ENCODE results near the gene PHF21B. TPM values are rescaled to one million over a fixed set of nuclear protein-coding genes. Genes with fewer than 3 reads are reported as not detected.

The PHF21B gene
- total and polyA plus RNA-seq, 5 donors from 2014 or later, result not detected

DNA sequence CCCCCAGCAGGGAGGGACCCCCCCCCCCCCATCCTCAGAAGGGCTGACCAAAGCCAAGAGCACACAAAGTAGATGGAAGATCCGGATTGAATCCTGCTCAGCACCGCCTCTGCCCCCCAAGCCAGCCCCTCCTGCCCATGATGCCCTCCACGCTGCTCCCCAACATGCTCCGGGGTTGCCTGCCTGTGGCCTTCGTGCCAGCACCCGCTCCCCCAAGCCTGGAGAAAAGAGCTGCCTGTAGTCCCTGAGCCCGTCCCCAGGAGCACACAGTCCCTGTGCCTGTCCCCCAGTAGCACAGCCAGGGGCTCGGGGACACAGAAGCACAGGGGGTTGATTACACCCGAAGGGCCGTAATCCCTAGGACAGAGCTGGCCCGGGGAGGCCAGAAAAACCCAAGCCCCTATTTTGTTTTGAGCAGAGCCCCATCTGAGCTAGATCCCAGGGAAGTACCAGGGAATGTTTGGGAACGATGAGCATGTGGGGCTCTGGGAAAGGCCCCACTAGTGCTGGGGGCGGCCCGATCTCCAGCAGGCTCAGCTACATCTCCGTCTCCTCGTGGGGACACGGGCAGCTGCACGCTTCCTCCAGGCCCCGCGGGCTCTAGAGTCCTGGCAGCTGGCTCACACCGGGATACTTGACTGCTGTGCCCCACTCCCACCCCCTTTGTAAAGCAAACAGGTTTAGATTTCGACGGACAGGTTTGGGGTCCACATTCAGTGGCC lies 66.7 kb downstream of the PHF21B start:
- H3K4me1 Mint-ChIP-seq, result no peaks in the 10 kb centered on the region
- no peak overlapping the region for H3K27ac Mint-ChIP-seq
- H3K36me3 Mint-ChIP-seq, result no peaks in the 10 kb centered on the region
- no peak for ATAC-seq (ENCODE audit: low read depth in 2 of 2)
- no peaks in the 10 kb centered on the region for H3K27me3 Mint-ChIP-seq
- no peaks in the 10 kb centered on the region for H3K27me3 ChIP-seq (ENCODE audit: control insufficient read depth, insufficient read depth, low read length)
- H3K36me3 ChIP-seq (ENCODE audit: control insufficient read depth, insufficient read depth, low read length), result no peaks in the 10 kb centered on the region
- DNase-seq, result no peak
- H3K9me3 ChIP-seq (ENCODE audit: control insufficient read depth in 2 of 2, low read length in 2 of 2), result no peaks in the 10 kb centered on the region
- H3K9me3 Mint-ChIP-seq, result peaks cover 0 to 2% (median 0%) of the 10 kb centered on the region in 7 donors
- no peak overlapping the region for H3K27ac ChIP-seq (ENCODE audit: insufficient read depth, low read length, poor library complexity, severe bottlenecking)
- no peak overlapping the region for H3K4me3 Mint-ChIP-seq
- no peak overlapping the region for H3K4me3 ChIP-seq (ENCODE audit: low read depth, low read length)
- H3K4me1 ChIP-seq (ENCODE audit: control insufficient read depth, insufficient read depth, low read length, poor library complexity, severe bottlenecking), result no peaks in the 10 kb centered on the region

DNA sequence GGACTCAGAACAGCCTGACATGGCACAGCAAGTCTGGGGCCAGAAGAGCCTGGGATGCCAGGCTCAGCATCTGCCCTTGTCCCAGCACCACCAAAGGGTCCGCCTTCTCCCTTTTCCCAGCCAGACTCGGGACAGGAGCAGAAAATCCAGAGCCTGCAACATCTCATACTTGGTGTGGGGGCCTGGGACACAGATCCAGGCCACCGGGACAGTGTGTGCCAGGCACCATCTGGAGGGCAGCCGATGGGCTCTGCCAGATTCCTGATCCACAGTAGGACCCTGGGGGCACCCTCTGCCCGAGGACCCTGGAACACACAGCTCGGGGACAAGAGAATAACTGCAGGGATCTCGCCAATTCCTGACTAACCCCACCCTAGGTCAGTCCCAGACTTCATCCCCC lies 67.7 kb downstream of the PHF21B start:
- Histone ChIP-seq H3K36me3 (ENCODE audit: control insufficient read depth, insufficient read depth, low read length) (no peaks in the 10 kb centered on the region), H3K4me3 (ENCODE audit: low read depth, low read length) (no peak overlapping the region), H3K9me3 (ENCODE audit: control insufficient read depth in 2 of 2, low read length in 2 of 2) (no peaks in the 10 kb centered on the region), H3K27ac (ENCODE audit: insufficient read depth, low read length, poor library complexity, severe bottlenecking) (no peak overlapping the region), H3K4me1 (ENCODE audit: control insufficient read depth, insufficient read depth, low read length, poor library complexity, severe bottlenecking) (no peaks in the 10 kb centered on the region), H3K27me3 (ENCODE audit: control insufficient read depth, insufficient read depth, low read length) (no peaks in the 10 kb centered on the region)
- Mint-ChIP-seq H3K27ac (no peak overlapping the region), H3K4me1 (no peaks in the 10 kb centered on the region), H3K4me3 (no peak overlapping the region), H3K27me3 (no peaks in the 10 kb centered on the region), H3K9me3 (peaks cover 0 to 2% (median 0%) of the 10 kb centered on the region in 7 donors), H3K36me3 (no peaks in the 10 kb centered on the region)
- ATAC-seq (ENCODE audit: low read depth in 2 of 2) (no peak), DNase-seq (no peak)

DNA sequence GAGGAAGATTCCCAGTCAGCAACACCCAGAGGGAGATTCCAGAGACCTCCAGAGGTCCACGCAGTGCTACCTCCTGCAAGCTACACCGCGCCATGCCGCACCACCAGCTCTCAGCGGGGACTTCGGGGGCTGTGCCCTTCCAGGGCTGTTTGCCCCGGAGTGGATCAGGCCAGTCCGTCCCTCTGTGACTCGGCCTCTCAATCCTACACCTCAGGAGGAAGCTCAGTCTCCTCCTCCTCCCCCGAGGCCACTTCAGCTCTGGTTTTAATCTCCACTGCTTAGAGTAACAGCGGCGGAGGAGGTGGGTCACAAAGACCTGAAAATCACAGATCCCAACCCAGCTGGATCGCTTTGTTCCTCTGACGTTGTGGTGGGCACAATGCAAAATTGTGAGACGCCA lies 68.6 kb downstream of the PHF21B start:
- H3K4me3 Mint-ChIP-seq, result no peak overlapping the region
- Histone ChIP-seq H3K27ac (ENCODE audit: insufficient read depth, low read length, poor library complexity, severe bottlenecking) (no peak overlapping the region), H3K4me3 (ENCODE audit: low read depth, low read length) (no peak overlapping the region), H3K9me3 (ENCODE audit: control insufficient read depth in 2 of 2, low read length in 2 of 2) (no peaks in the 10 kb centered on the region), H3K27me3 (ENCODE audit: control insufficient read depth, insufficient read depth, low read length) (no peaks in the 10 kb centered on the region), H3K4me1 (ENCODE audit: control insufficient read depth, insufficient read depth, low read length, poor library complexity, severe bottlenecking) (no peaks in the 10 kb centered on the region), H3K36me3 (ENCODE audit: control insufficient read depth, insufficient read depth, low read length) (no peaks in the 10 kb centered on the region)
- no peak overlapping the region for H3K27ac Mint-ChIP-seq
- DNase-seq, result no peak
- H3K4me1 Mint-ChIP-seq, result no peaks in the 10 kb centered on the region
- H3K27me3 Mint-ChIP-seq, result no peaks in the 10 kb centered on the region
- no peaks in the 10 kb centered on the region for H3K36me3 Mint-ChIP-seq
- ATAC-seq (ENCODE audit: low read depth in 2 of 2), result no peak
- peaks cover 0 to 2% (median 0%) of the 10 kb centered on the region in 7 donors for H3K9me3 Mint-ChIP-seq

DNA sequence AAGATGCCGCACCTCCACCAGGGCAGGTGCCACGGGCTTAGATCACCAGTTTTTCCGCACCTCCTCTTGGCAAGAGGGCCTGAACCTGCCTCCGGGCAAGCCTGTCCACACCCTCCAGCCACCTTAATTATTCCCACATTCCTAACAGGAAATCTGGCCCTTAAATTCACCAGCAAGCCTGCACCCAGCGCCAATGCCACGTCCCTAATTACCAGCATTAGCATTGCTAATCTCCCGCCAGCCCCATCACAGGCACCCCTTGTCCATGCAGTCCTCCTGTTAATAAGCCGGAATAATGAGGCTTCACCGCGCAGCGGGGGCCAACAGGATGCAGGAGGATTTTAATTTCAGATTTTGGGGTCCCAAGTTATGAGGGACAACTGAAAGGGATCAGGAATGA lies 69.7 kb downstream of the PHF21B start:
- H3K27ac ChIP-seq (ENCODE audit: insufficient read depth, low read length, poor library complexity, severe bottlenecking), result no peak overlapping the region
- H3K36me3 ChIP-seq (ENCODE audit: control insufficient read depth, insufficient read depth, low read length), result no peaks in the 10 kb centered on the region
- no peaks in the 10 kb centered on the region for H3K4me1 ChIP-seq (ENCODE audit: control insufficient read depth, insufficient read depth, low read length, poor library complexity, severe bottlenecking)
- Mint-ChIP-seq H3K4me1 (no peaks in the 10 kb centered on the region), H3K27ac (no peak overlapping the region), H3K27me3 (no peaks in the 10 kb centered on the region), H3K36me3 (no peaks in the 10 kb centered on the region), H3K4me3 (no peak overlapping the region), H3K9me3 (peaks cover 0 to 2% (median 0%) of the 10 kb centered on the region in 7 donors)
- no peak for ATAC-seq (ENCODE audit: low read depth in 2 of 2)
- H3K27me3 ChIP-seq (ENCODE audit: control insufficient read depth, insufficient read depth, low read length), result no peaks in the 10 kb centered on the region
- DNase-seq, result no peak
- H3K9me3 ChIP-seq (ENCODE audit: control insufficient read depth in 2 of 2, low read length in 2 of 2), result no peaks in the 10 kb centered on the region
- H3K4me3 ChIP-seq (ENCODE audit: low read depth, low read length), result no peak overlapping the region

DNA sequence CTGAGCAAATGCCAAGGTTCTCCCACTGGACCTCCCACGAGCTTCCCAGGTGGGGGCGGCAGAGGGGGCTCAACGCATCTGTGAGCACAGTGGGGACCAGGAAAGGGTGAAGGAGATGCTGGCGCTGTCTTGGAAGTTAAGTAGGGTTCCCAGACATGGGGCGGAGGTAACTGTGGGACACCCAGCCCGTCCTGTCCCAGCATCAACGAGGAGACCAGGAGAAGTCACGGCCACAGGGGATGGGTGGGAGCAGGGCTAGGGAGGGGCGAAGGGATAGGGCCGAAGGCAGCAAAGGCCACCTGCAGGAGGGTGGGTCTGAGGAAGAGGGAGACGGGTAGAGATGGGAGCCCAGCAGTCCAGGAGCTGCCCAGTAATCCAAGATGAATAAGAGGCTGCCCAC lies 70.4 kb downstream of the PHF21B start:
- H3K4me1 ChIP-seq (ENCODE audit: control insufficient read depth, insufficient read depth, low read length, poor library complexity, severe bottlenecking), result no peaks in the 10 kb centered on the region
- no peak overlapping the region for H3K27ac Mint-ChIP-seq
- H3K4me1 Mint-ChIP-seq, result no peaks in the 10 kb centered on the region

DNA sequence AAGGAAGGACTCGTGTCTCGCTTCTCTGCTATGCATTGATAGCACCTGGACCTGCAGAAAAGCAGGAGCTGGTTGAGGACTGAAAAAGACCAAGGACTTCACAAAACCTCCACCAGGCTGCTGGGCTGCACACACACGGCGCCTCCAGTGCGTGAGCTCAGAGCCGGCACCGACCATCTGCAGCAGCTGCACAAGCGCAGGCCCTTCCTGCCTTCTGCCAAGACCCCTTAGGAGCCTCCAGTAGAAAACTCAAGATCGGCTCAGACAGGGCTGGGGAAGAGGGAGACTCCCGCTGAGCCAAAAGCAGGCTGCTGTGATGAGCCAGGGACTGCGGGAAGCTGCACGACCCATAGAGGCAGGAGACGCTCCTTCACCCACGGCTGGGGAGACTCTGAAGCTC lies 70.9 kb downstream of the PHF21B start:
- no peak overlapping the region for H3K4me3 ChIP-seq (ENCODE audit: low read depth, low read length)
- no peaks in the 10 kb centered on the region for H3K4me1 Mint-ChIP-seq
- H3K9me3 ChIP-seq (ENCODE audit: control insufficient read depth in 2 of 2, low read length in 2 of 2), result no peaks in the 10 kb centered on the region
- DNase-seq (no peak), ATAC-seq (ENCODE audit: low read depth in 2 of 2) (no peak)
- no peaks in the 10 kb centered on the region for H3K36me3 Mint-ChIP-seq
- H3K27ac ChIP-seq (ENCODE audit: insufficient read depth, low read length, poor library complexity, severe bottlenecking), result no peak overlapping the region
- H3K4me1 ChIP-seq (ENCODE audit: control insufficient read depth, insufficient read depth, low read length, poor library complexity, severe bottlenecking), result no peaks in the 10 kb centered on the region
- no peaks in the 10 kb centered on the region for H3K36me3 ChIP-seq (ENCODE audit: control insufficient read depth, insufficient read depth, low read length)
- H3K4me3 Mint-ChIP-seq, result no peak overlapping the region
- no peaks in the 10 kb centered on the region for H3K27me3 Mint-ChIP-seq
- no peaks in the 10 kb centered on the region for H3K27me3 ChIP-seq (ENCODE audit: control insufficient read depth, insufficient read depth, low read length)
- H3K9me3 Mint-ChIP-seq, result peaks cover 0 to 2% (median 0%) of the 10 kb centered on the region in 7 donors
- no peak overlapping the region for H3K27ac Mint-ChIP-seq

More for the DNA sequence above, 70.4 kb downstream of the PHF21B start:
- no peak for ATAC-seq (ENCODE audit: low read depth in 2 of 2)
- no peak for DNase-seq
- Histone ChIP-seq H3K4me3 (ENCODE audit: low read depth, low read length) (no peak overlapping the region), H3K9me3 (ENCODE audit: control insufficient read depth in 2 of 2, low read length in 2 of 2) (no peaks in the 10 kb centered on the region), H3K27me3 (ENCODE audit: control insufficient read depth, insufficient read depth, low read length) (no peaks in the 10 kb centered on the region), H3K27ac (ENCODE audit: insufficient read depth, low read length, poor library complexity, severe bottlenecking) (no peak overlapping the region), H3K36me3 (ENCODE audit: control insufficient read depth, insufficient read depth, low read length) (no peaks in the 10 kb centered on the region)
- H3K4me3 Mint-ChIP-seq, result no peak overlapping the region
- H3K9me3 Mint-ChIP-seq, result peaks cover 0 to 2% (median 0%) of the 10 kb centered on the region in 7 donors
- no peaks in the 10 kb centered on the region for H3K27me3 Mint-ChIP-seq
- H3K36me3 Mint-ChIP-seq, result no peaks in the 10 kb centered on the region

DNA sequence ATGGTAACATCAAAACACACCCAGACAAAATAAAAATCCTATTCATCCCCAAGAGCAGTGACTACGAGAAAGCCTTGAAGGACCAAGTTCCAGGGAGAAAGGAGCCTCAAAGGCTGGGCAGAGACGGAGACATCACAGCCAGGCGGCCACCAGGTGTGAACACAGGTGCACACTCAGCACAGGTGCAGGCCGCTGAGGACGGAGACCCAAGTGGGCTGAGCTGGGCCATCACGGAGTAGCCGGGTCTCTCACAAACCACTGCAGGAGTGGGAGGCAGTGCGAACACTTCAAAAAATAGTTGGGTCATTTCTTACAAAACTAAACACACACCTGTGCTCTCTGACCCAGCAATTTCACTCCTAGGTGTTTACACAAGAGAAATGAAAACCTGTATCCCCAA lies 72.6 kb downstream of the PHF21B start:
- no peaks in the 10 kb centered on the region for H3K9me3 ChIP-seq (ENCODE audit: control insufficient read depth in 2 of 2, low read length in 2 of 2)
- no peak for ATAC-seq (ENCODE audit: low read depth in 2 of 2)
- H3K27ac ChIP-seq (ENCODE audit: insufficient read depth, low read length, poor library complexity, severe bottlenecking), result no peak overlapping the region
- Mint-ChIP-seq H3K9me3 (peaks cover 0 to 2% (median 0%) of the 10 kb centered on the region in 7 donors), H3K36me3 (no peaks in the 10 kb centered on the region), H3K4me1 (no peaks in the 10 kb centered on the region), H3K4me3 (no peak overlapping the region), H3K27me3 (no peaks in the 10 kb centered on the region), H3K27ac (no peak overlapping the region)
- no peaks in the 10 kb centered on the region for H3K36me3 ChIP-seq (ENCODE audit: control insufficient read depth, insufficient read depth, low read length)
- no peak for DNase-seq
- H3K27me3 ChIP-seq (ENCODE audit: control insufficient read depth, insufficient read depth, low read length), result no peaks in the 10 kb centered on the region
- no peaks in the 10 kb centered on the region for H3K4me1 ChIP-seq (ENCODE audit: control insufficient read depth, insufficient read depth, low read length, poor library complexity, severe bottlenecking)
- no peak overlapping the region for H3K4me3 ChIP-seq (ENCODE audit: low read depth, low read length)

DNA sequence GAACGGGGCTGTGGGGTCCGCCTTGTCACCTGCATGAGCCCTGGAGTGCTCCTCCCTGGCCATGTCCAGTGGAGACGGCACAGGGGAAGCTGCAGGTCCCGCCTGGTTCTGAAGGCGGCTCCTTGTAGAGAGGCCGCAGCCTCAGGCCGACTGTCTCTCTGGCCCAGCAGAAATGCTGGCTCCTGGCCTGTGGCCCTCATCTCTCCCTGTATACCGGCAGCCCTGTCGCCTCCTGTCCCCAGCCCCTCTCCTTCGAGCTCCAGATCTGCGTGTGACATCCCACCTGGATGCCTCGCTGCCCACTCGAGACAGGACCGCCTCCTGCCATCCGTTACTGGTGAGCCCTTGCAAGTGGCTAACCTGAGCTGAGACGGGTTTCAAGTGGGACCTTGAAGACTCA lies 73.6 kb downstream of the PHF21B start:
- H3K27me3 ChIP-seq (ENCODE audit: control insufficient read depth, insufficient read depth, low read length), result no peaks in the 10 kb centered on the region
- no peak for ATAC-seq (ENCODE audit: low read depth in 2 of 2)
- H3K27ac ChIP-seq (ENCODE audit: insufficient read depth, low read length, poor library complexity, severe bottlenecking), result no peak overlapping the region
- H3K4me3 ChIP-seq (ENCODE audit: low read depth, low read length), result no peak overlapping the region
- no peaks in the 10 kb centered on the region for H3K36me3 Mint-ChIP-seq
- H3K27me3 Mint-ChIP-seq, result no peaks in the 10 kb centered on the region
- no peaks in the 10 kb centered on the region for H3K9me3 ChIP-seq (ENCODE audit: control insufficient read depth in 2 of 2, low read length in 2 of 2)
- no peaks in the 10 kb centered on the region for H3K36me3 ChIP-seq (ENCODE audit: control insufficient read depth, insufficient read depth, low read length)
- no peaks in the 10 kb centered on the region for H3K4me1 ChIP-seq (ENCODE audit: control insufficient read depth, insufficient read depth, low read length, poor library complexity, severe bottlenecking)
- no peak for DNase-seq
- H3K4me3 Mint-ChIP-seq, result no peak overlapping the region
- H3K27ac Mint-ChIP-seq, result no peak overlapping the region
- H3K4me1 Mint-ChIP-seq, result no peaks in the 10 kb centered on the region
- H3K9me3 Mint-ChIP-seq, result peaks cover 0 to 2% (median 0%) of the 10 kb centered on the region in 7 donors

Measured in CD4-positive, CD25-positive, alpha-beta regulatory T cell (primary cell).